H1 (cell line): Measurements from ENCODE around the gene TMEM72. TPM values are rescaled to one million over a fixed set of nuclear protein-coding genes. Genes with fewer than 3 reads are reported as not detected.

ENCODE experiments used
- CTCF ChIA-PET: fragments of 300-600 bp; sonication (Branson Sonifier 250); formaldehyde crosslinking; loops from one replicate; lab custom pipeline; 2021; ENCODE audit not compliant: partially characterized antibody; lab: Charles Lee
- POLR2A ChIA-PET: fragments of 300-600 bp; sonication (Branson Sonifier 250); formaldehyde crosslinking; loops from one replicate; lab custom pipeline; 2021; ENCODE audit warnings: inconsistent platforms; ENCODE audit not compliant: partially characterized antibody; lab: Charles Lee
- DNase-seq, 2 experiments: peaks; one replicate each; pipeline versions ENCODE4 v3.0.0 to v3.0.0-alpha.2; 2010 to 2022; ENCODE audit warnings: low spot score in 2 of 2, low read depth in 1 of 2, mixed read lengths in 1 of 2
- FAIRE-seq: peaks from 2 replicates; lab custom pipeline; 2011; peaks lifted over from hg19 to GRCh38; lab: Jason Lieb, UNC
- H2AFZ ChIP-seq: 2 replicates; pipeline ENCODE4 v1.8.1; 2012; ENCODE audit warnings: low read length, inconsistent platforms
- H2AK5ac ChIP-seq: 2 replicates; pipeline ENCODE4 v1.6.1; 2013; ENCODE audit warnings: low read depth, low read length
- H2BK120ac ChIP-seq: replicated peaks from 2 replicates; pipeline ENCODE3; 2013; ENCODE audit warnings: low read depth, low read length, inconsistent platforms
- H2BK12ac ChIP-seq: 2 replicates; pipeline ENCODE4 v1.6.1; 2013; ENCODE audit warnings: low read depth, low read length
- H2BK15ac ChIP-seq: 2 replicates; pipeline ENCODE4 v1.6.1; 2013; ENCODE audit warnings: low read length
- H2BK20ac ChIP-seq: 2 replicates; pipeline ENCODE4 v1.6.1; 2013; ENCODE audit warnings: low read length
- H2BK5ac ChIP-seq: 2 replicates; pipeline ENCODE4 v1.6.1; 2013; ENCODE audit warnings: low read depth, low read length
- H3K14ac ChIP-seq: 2 replicates; pipeline ENCODE4 v1.6.1; 2013; ENCODE audit warnings: inconsistent platforms; ENCODE audit not compliant: insufficient read length
- H3K18ac ChIP-seq: 2 replicates; pipeline ENCODE4 v1.6.1; 2013; ENCODE audit warnings: low read length; ENCODE audit errors: extremely low read depth
- H3K23ac ChIP-seq: 2 replicates; pipeline ENCODE4 v1.6.1; 2013; ENCODE audit warnings: inconsistent platforms; ENCODE audit not compliant: insufficient read length
- H3K23me2 ChIP-seq: 2 replicates; pipeline ENCODE4 v1.6.1; 2013; ENCODE audit warnings: low read depth, low read length
- H3K27ac ChIP-seq: 2 replicates; pipeline ENCODE4 v1.6.1; 2011; ENCODE audit warnings: low read depth, low read length, inconsistent platforms
- H3K27me3 ChIP-seq, 4 experiments: replicated peaks in 1 of 4; 1 replicate in 1 of 4; 2 replicates in 3 of 4; pipeline versions ENCODE4 v1.6.1 to v1.8.1; 2011 to 2013; ENCODE audit warnings: low read length in 3 of 4, mild to moderate bottlenecking in 3 of 4, inconsistent platforms in 2 of 4, mixed read lengths in 2 of 4, moderate library complexity in 1 of 4; ENCODE audit not compliant: control insufficient read depth in 3 of 4, insufficient read depth in 3 of 4; ENCODE audit errors: extremely low read depth in 1 of 4
- H3K36me3 ChIP-seq, 4 experiments: 2 replicates each; pipeline versions ENCODE4 v1.6.1 to v1.8.1; 2011 to 2013; ENCODE audit warnings: mild to moderate bottlenecking in 4 of 4, low read length in 3 of 4, moderate library complexity in 2 of 4, control low read depth in 1 of 4, inconsistent platforms in 1 of 4; ENCODE audit not compliant: insufficient read depth in 4 of 4, control insufficient read depth in 2 of 4
- H3K4ac ChIP-seq: replicated peaks from 2 replicates; pipeline ENCODE3; 2013; ENCODE audit warnings: low read length, low read depth, mixed read lengths, inconsistent platforms; ENCODE audit not compliant: insufficient read length
- H3K4me1 ChIP-seq, 4 experiments: replicated peaks in 1 of 4; 1 replicate in 1 of 4; 2 replicates in 3 of 4; pipeline versions ENCODE4 v1.6.1 to v1.8.1; 2011 to 2013; ENCODE audit warnings: low read length in 3 of 4, inconsistent platforms in 2 of 4, mixed read lengths in 1 of 4; ENCODE audit not compliant: insufficient read depth in 4 of 4, control insufficient read depth in 3 of 4
- H3K4me2 ChIP-seq, 2 experiments: 2 replicates each; pipeline versions ENCODE4 v1.6.1 to v1.8.1; 2011 to 2013; ENCODE audit warnings: low read depth in 2 of 2, low read length in 2 of 2, control low read depth in 1 of 2, inconsistent platforms in 1 of 2, mild to moderate bottlenecking in 1 of 2; ENCODE audit not compliant: insufficient read depth in 1 of 2
- H3K4me3 ChIP-seq, 4 experiments: fragments of 200-600, 300-600 bp in 1 of 4; sonication (generic), shearing (Covaris generic), sonication (Bioruptor Twin) in 1 of 4; 2 replicates each; pipeline versions ENCODE4 v1.5.1 to v1.8.1; 2011 to 2016; ENCODE audit warnings: low read length in 4 of 4, low read depth in 3 of 4, control low read depth in 2 of 4, inconsistent platforms in 2 of 4, mild to moderate bottlenecking in 2 of 4, mixed read lengths in 1 of 4, moderate library complexity in 1 of 4; ENCODE audit not compliant: insufficient read depth in 2 of 4; ENCODE audit errors: extremely low read depth in 1 of 4
- H3K56ac ChIP-seq: replicated peaks from 2 replicates; pipeline ENCODE3; 2013; ENCODE audit warnings: low read depth, mild to moderate bottlenecking, mixed read lengths, low read length, inconsistent platforms; ENCODE audit not compliant: insufficient read length
- H3K79me1 ChIP-seq: 2 replicates; pipeline ENCODE4 v1.6.1; 2013; ENCODE audit warnings: low read depth, low read length, control low read depth
- H3K79me2 ChIP-seq, 2 experiments: 2 replicates each; pipeline versions ENCODE4 v1.6.1 to v1.8.1; 2012 to 2013; ENCODE audit warnings: low read length in 2 of 2, mild to moderate bottlenecking in 2 of 2, inconsistent platforms in 1 of 2; ENCODE audit not compliant: insufficient read depth in 2 of 2, control insufficient read depth in 1 of 2
- H3K9ac ChIP-seq, 4 experiments: replicated peaks in 1 of 4; 1 replicate in 1 of 4; 2 replicates in 3 of 4; pipeline versions ENCODE4 v1.6.1 to v1.8.1; 2011 to 2013; ENCODE audit warnings: low read depth in 3 of 4, low read length in 3 of 4, control low read depth in 2 of 4, mild to moderate bottlenecking in 2 of 4, moderate library complexity in 2 of 4, inconsistent platforms in 1 of 4; ENCODE audit errors: extremely low read depth in 1 of 4
- H3K9me3 ChIP-seq, 2 experiments: 2 replicates each; pipeline versions ENCODE4 v1.6.1 to v1.8.1; 2012 to 2013; ENCODE audit warnings: mild to moderate bottlenecking in 2 of 2, moderate library complexity in 2 of 2, control low read depth in 1 of 2, inconsistent platforms in 1 of 2, low read depth in 1 of 2, low read length in 1 of 2, mixed read lengths in 1 of 2; ENCODE audit not compliant: insufficient read depth in 2 of 2
- H4K20me1 ChIP-seq, 2 experiments: replicated peaks in 1 of 2; 2 replicates each; pipeline versions ENCODE3 to v1.8.1; 2011 to 2013; ENCODE audit warnings: inconsistent platforms in 2 of 2, low read length in 2 of 2, mild to moderate bottlenecking in 1 of 2; ENCODE audit not compliant: insufficient read depth in 2 of 2, control insufficient read depth in 1 of 2
- H4K5ac ChIP-seq: 2 replicates; pipeline ENCODE4 v1.6.1; 2013; ENCODE audit warnings: low read length, low read depth, mixed read lengths, inconsistent platforms; ENCODE audit not compliant: insufficient read length
- H4K8ac ChIP-seq: 2 replicates; pipeline ENCODE4 v1.8.0; 2013; ENCODE audit warnings: mild to moderate bottlenecking, moderate library complexity, low read length, inconsistent platforms; ENCODE audit not compliant: insufficient read depth; ENCODE audit errors: extremely low read depth
- H4K91ac ChIP-seq: replicated peaks from 2 replicates; pipeline ENCODE3; 2013; ENCODE audit warnings: low read length, mixed read lengths, inconsistent platforms; ENCODE audit not compliant: insufficient read length
- ATF2 ChIP-seq: IDR thresholded peaks from 2 replicates; pipeline ENCODE4 v1.6.1; 2012; ENCODE audit warnings: low read length, inconsistent platforms
- ATF3 ChIP-seq: IDR thresholded peaks from 2 replicates; pipeline ENCODE4 v1.6.1; 2011; ENCODE audit warnings: low read depth, mild to moderate bottlenecking, low read length; ENCODE audit not compliant: insufficient read depth
- CEBPB ChIP-seq: IDR thresholded peaks from 2 replicates; pipeline ENCODE4 v1.6.1; 2012; ENCODE audit warnings: low read depth, low read length
- EGR1 ChIP-seq: IDR thresholded peaks from 2 replicates; pipeline ENCODE4 v1.6.1; 2011; ENCODE audit warnings: low read depth, low read length, borderline replicate concordance
- HDAC6 ChIP-seq: IDR thresholded peaks from one replicate; pipeline ENCODE4 v1.7.1; 2012; ENCODE audit warnings: low read depth, mild to moderate bottlenecking, inconsistent platforms, low read length, moderate library complexity
- MAFK ChIP-seq: IDR thresholded peaks from 2 replicates; pipeline ENCODE4 v1.6.1; 2012; ENCODE audit warnings: low read depth, mild to moderate bottlenecking, improper control_type of control experiment, low read length
- RFX5 ChIP-seq: IDR thresholded peaks from 2 replicates; pipeline ENCODE4 v1.6.1; 2011; ENCODE audit warnings: low read depth, low read length, improper control_type of control experiment, borderline replicate concordance
- SIN3A ChIP-seq, 2 experiments: IDR thresholded peaks in 1 of 2; conservative IDR thresholded peaks in 1 of 2; 2 replicates each; pipeline ENCODE4 v1.6.1; 2011 to 2012; ENCODE audit warnings: low read length in 2 of 2, improper control_type of control experiment in 1 of 2, low read depth in 1 of 2, mild to moderate bottlenecking in 1 of 2
- TAF1 ChIP-seq: IDR thresholded peaks from 2 replicates; pipeline ENCODE4 v1.6.1; 2011; ENCODE audit warnings: mild to moderate bottlenecking, low read depth, low read length
- USF2 ChIP-seq: IDR thresholded peaks from 2 replicates; pipeline ENCODE4 v1.6.1; 2011; ENCODE audit warnings: low read length, improper control_type of control experiment
- YY1 ChIP-seq: IDR thresholded peaks from 2 replicates; pipeline ENCODE4 v1.6.1; 2011; ENCODE audit warnings: low read depth, mild to moderate bottlenecking, low read length
- WGBS, 2 experiments: shearing (Covaris generic) in 1 of 2; methylation state at CpG; one replicate each; pipeline versions ENCODE4 v1.1.6 to v1.1.7; 2013 to 2015; ENCODE audit warnings: low lambda C conversion rate in 2 of 2, mixed read lengths in 2 of 2, inconsistent platforms in 1 of 2, low coverage in 1 of 2, missing lambda C conversion rate in 1 of 2; ENCODE audit not compliant: insufficient replicate concordance in 2 of 2, insufficient coverage in 1 of 2, insufficient read length in 1 of 2; ENCODE audit errors: extremely low coverage in 1 of 2, missing lambda C conversion rate in 1 of 2; 5-methylcytosine and 5-hydroxymethylcytosine counted together
- polyA plus RNA-seq, 7 experiments: library from polyadenylated mRNA; depleted of rRNA in 3 of 7; stranded (reverse) in 5 of 7; unstranded in 2 of 7; fragments of >200 nt in 5 of 7; fragments of 200-250 nt in 2 of 7; gene quantifications; 1 replicate in 5 of 7; 2 replicates in 1 of 7; 4 replicates in 1 of 7; pipeline versions ENCODE4 v1.2.1 to v1.2.3, GENCODE V29; 2011 to 2013; ENCODE audit warnings: missing spikeins in 2 of 7, mixed read lengths in 2 of 7
- total RNA-seq: library from RNA; stranded (reverse); fragmentation: NEBNext Ultra II Directional; extraction: Animal tissue kit (Norgen Biotek cat#: 25700); gene quantifications from 2 replicates; pipeline ENCODE4 v1.2.1, GENCODE V29; 2021

The TMEM72 gene
- total and polyA plus RNA-seq, 2 of the 8 experiments (the other 6 are each of a cell fraction or from before 2014, with no cell fraction given): not detected

- CTCF ChIA-PET: interaction anchor here (0.7 kb wide), 1 partner anchor 16 kb away, joined by 3 read pairs; no protein-coding TSS in a partner anchor
- no peak overlapping the region for H3K9ac ChIP-seq
- TF ChIP-seq EGR1: no peak
- TF ChIP-seq RFX5: no peak
- no peak for TF ChIP-seq USF2
- no peak for TF ChIP-seq SIN3A (conservative IDR thresholded peaks at IDR 0.05 in 1 of 2, IDR thresholded peaks at IDR 0.05 in 1 of 2; ENCODE audit: low read depth in 1 of 2, low read length in 2 of 2)
- no peak for TF ChIP-seq ATF3
- TF ChIP-seq TAF1: no peak
- no peak for TF ChIP-seq HDAC6
- no peak for TF ChIP-seq CEBPB
- TF ChIP-seq MAFK: no peak
- no peak for TF ChIP-seq YY1
- TF ChIP-seq ATF2: no peak
Measured at GRCh38 chr10:44914891-44915290, 3.8 kb downstream of the TMEM72 start.

More at GRCh38 chr10:44914891-44915290, 3.8 kb downstream of the TMEM72 start:
- H4K20me1 ChIP-seq: no peaks in the 10 kb centered on the region
- H3K23me2 ChIP-seq: no peaks in the 10 kb centered on the region
- H2AK5ac ChIP-seq: no peak overlapping the region
- H3K14ac ChIP-seq: no peak overlapping the region
- H3K4me2 ChIP-seq: no peak overlapping the region
- no peak overlapping the region for H3K23ac ChIP-seq
- H2BK12ac ChIP-seq: no peak overlapping the region
- H4K91ac ChIP-seq: no peak overlapping the region
- H4K8ac ChIP-seq: no peak overlapping the region; the same call in 1 of the 2 replicates
- H4K5ac ChIP-seq: no peak overlapping the region
- no peak overlapping the region for H3K4ac ChIP-seq
- peaks cover 0 to 5% of the 10 kb centered on the region in 2 experiments; a peak in 2 of 4 replicates for H3K9me3 ChIP-seq
- H3K18ac ChIP-seq: no peak overlapping the region
- H2BK20ac ChIP-seq: no peak overlapping the region
- H2AFZ ChIP-seq: no peak overlapping the region
- peaks cover 3 to 11% (median 8%) of the 10 kb centered on the region in 4 experiments; a peak in 6 of 7 replicates for H3K4me1 ChIP-seq
- H3K4me3 ChIP-seq: no peak overlapping the region
- H2BK120ac ChIP-seq: no peak overlapping the region
- POLR2A ChIA-PET: no interaction called here
- 100% methylated on average over 2 of the region's 2 CpGs; no CpG with 5 or more reads in 1 of the 2 experiments for WGBS, 2 experiments
- no peaks in the 10 kb centered on the region for H3K27me3 ChIP-seq
- no peak overlapping the region for H2BK5ac ChIP-seq
- no peaks in the 10 kb centered on the region for H3K79me2 ChIP-seq
- H2BK15ac ChIP-seq: no peak overlapping the region
- no peaks in the 10 kb centered on the region; a peak in 1 of 8 replicates for H3K36me3 ChIP-seq
- no peak for FAIRE-seq
- no peaks in the 10 kb centered on the region for H3K79me1 ChIP-seq
- DNase-seq: no peak
- no peak overlapping the region for H3K27ac ChIP-seq
- no peak overlapping the region for H3K56ac ChIP-seq
